HL-60 (cell line): ENCODE measurements around the gene ANKS1B.
"Not testable (repeated sequence)": the region's sequence is repeated elsewhere in the genome, so short reads cannot be mapped to it uniquely, and the experiment has no call there.

Experiments
- DNase-seq, 2 experiments: peaks; one replicate each; pipeline ENCODE4 v3.0.0-alpha.2; 2010 to 2020; ENCODE audit warnings: low read depth in 1 of 2, low spot score in 1 of 2
- H3K27ac ChIP-seq: fragments of 250-450 bp; sonication (Bioruptor Pico); replicated peaks from 2 replicates; pipeline ENCODE4 v1.5.1; 2020; ENCODE audit warnings: mild to moderate bottlenecking, moderate library complexity
- H3K27me3 ChIP-seq: fragments of 250-450 bp; sonication (Bioruptor Pico); 2 replicates; pipeline ENCODE4 v1.5.1; 2021; ENCODE audit warnings: mild to moderate bottlenecking, moderate library complexity; ENCODE audit not compliant: insufficient read depth, poor library complexity, severe bottlenecking
- H3K4me3 ChIP-seq: replicated peaks from 2 replicates; pipeline ENCODE4 v1.5.1; 2011; ENCODE audit warnings: mild to moderate bottlenecking, control low read depth, low read length; ENCODE audit not compliant: insufficient read depth
- CTCF ChIP-seq: IDR thresholded peaks from one replicate; pipeline ENCODE4 v1.5.1; 2011; ENCODE audit warnings: low read length, control low read depth, inconsistent platforms; ENCODE audit not compliant: insufficient read depth
- GABPA ChIP-seq: IDR thresholded peaks from 2 replicates; pipeline ENCODE4 v1.6.1; 2012; ENCODE audit warnings: low read depth
- POLR2AphosphoS5 ChIP-seq: IDR thresholded peaks from 2 replicates; pipeline ENCODE4 v1.6.1; 2012; ENCODE audit warnings: low read depth
- SPI1 ChIP-seq: IDR thresholded peaks from 2 replicates; pipeline ENCODE4 v1.6.1; 2012; ENCODE audit warnings: low read depth, mild to moderate bottlenecking, borderline replicate concordance
- TF ChIP-seq, protein P1 (sequence below): IDR thresholded peaks from 2 replicates; pipeline ENCODE4 v1.6.1; 2012; ENCODE audit warnings: low read depth; ENCODE audit not compliant: insufficient replicate concordance

The ANKS1B gene

DNA sequence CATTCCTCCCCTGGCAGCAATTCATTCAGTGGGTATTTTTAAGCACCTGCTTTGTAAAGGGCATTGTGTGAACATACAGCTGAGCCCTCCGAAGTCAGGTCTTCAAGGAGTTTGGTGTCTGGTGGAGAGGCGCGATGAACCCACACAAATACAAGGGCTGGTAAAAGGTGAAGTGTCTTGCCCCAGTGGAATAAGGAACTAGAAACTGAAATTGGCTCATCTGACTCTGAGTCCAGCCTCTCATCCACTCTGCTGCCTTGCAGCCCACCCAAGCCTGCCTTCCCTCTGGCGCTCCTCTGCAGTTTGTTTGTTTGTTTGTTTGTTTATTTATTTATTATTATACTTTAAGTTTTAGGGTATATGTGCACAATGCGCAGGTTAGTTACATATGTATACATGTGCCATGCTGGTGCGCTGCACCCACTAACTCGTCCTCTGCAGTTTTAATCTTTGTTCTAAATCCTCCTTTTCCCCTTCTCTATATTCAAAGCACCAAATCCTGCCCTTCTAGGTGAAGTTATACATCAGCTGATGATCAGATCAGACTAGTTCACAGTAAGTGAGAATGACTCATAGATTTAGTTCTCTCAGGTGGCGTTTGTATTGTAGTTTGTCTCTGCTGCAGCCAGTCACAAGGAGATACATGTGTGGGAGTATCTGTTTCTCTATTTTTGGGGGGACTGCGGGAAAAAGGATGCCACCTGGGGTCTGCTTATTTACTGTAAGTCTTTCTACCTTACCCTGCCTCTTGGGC is 945.2 kb downstream of the ANKS1B start:
- DNase-seq: no peak
- Histone ChIP-seq H3K27me3 (no peaks in the 10 kb centered on the region), H3K27ac (no peak overlapping the region), H3K4me3 (no peak overlapping the region)
- no peak for TF ChIP-seq GABPA
- no peak for TF ChIP-seq POLR2AphosphoS5
- no peak for TF ChIP-seq CTCF
- TF ChIP-seq SPI1: no peak
- TF ChIP-seq, protein P1, sequence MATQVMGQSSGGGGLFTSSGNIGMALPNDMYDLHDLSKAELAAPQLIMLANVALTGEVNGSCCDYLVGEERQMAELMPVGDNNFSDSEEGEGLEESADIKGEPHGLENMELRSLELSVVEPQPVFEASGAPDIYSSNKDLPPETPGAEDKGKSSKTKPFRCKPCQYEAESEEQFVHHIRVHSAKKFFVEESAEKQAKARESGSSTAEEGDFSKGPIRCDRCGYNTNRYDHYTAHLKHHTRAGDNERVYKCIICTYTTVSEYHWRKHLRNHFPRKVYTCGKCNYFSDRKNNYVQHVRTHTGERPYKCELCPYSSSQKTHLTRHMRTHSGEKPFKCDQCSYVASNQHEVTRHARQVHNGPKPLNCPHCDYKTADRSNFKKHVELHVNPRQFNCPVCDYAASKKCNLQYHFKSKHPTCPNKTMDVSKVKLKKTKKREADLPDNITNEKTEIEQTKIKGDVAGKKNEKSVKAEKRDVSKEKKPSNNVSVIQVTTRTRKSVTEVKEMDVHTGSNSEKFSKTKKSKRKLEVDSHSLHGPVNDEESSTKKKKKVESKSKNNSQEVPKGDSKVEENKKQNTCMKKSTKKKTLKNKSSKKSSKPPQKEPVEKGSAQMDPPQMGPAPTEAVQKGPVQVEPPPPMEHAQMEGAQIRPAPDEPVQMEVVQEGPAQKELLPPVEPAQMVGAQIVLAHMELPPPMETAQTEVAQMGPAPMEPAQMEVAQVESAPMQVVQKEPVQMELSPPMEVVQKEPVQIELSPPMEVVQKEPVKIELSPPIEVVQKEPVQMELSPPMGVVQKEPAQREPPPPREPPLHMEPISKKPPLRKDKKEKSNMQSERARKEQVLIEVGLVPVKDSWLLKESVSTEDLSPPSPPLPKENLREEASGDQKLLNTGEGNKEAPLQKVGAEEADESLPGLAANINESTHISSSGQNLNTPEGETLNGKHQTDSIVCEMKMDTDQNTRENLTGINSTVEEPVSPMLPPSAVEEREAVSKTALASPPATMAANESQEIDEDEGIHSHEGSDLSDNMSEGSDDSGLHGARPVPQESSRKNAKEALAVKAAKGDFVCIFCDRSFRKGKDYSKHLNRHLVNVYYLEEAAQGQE: no peak

DNA sequence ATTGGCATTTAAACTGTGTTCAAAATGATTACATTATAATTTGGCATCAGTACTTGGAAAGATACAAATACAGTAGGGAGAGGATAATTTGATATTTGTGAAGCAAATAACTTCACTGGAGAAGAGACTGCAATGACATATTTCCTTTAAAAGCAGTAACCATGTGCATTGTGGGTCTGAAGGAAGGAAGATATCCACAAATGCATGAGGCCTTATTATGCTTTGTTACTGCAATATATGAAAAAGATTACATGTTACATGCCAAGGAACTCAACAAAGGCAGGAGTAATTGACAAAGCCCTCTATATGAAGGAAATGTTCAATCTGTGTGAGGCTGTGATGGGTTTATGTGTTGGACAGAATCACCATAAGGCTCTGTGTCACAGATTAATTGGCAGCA is 948.2 kb downstream of the ANKS1B start:
- TF ChIP-seq CTCF: no peak
- no peak for TF ChIP-seq POLR2AphosphoS5
- no peak for TF ChIP-seq GABPA
- no peak for TF ChIP-seq SPI1
- TF ChIP-seq, protein P1: no peak
- H3K27ac ChIP-seq: no peak overlapping the region
- no peak overlapping the region for H3K4me3 ChIP-seq
- no peak for DNase-seq
- no peaks in the 10 kb centered on the region for H3K27me3 ChIP-seq

DNA sequence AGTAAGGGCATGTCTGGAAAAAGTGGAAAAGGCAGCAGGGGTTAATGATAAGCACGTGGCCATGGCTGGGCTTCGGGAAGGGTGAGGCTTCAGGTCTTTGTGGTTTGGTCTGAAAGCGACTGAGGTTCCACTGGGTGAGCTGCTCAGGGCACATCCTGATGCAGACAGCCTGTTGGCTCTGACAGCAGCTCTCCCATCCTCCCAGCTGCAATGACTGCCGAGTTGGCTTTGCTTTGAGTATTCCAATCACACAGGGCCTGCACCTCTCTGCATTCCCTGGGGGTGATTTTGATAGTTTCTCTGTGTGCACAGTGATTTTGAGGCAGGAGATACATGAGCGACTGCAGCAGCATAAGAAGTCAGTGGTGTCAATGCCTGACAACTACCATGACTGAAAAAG is 948.9 kb downstream of the ANKS1B start:
- TF ChIP-seq SPI1 (no peak), GABPA (no peak), POLR2AphosphoS5 (no peak), CTCF (no peak)
- TF ChIP-seq, protein P1: no peak
- Histone ChIP-seq H3K4me3 (no peak overlapping the region), H3K27ac (no peak overlapping the region), H3K27me3 (no peaks in the 10 kb centered on the region)
- no peak for DNase-seq

DNA sequence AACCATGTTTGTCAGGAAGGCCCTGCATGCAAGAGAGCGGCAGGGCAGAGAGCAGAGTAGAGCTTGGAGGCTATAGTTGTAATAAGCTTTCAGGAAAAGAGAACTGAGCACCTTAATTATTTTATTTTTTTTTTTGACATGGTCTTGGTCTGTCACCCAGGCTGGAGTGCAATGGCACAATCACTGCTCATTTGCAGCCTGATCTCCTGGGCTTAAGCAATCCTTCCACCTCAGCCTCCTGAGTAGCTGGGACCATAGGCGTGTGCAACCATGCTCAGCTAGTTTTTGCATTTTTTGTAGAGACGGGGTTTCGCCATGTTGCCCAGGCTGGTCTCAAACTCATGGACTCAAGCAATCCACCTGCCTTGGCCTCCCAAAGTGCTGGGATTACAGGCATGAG is 950.5 kb downstream of the ANKS1B start:
- not testable (repeated sequence) for H3K4me3 ChIP-seq, DNase-seq, H3K27me3 ChIP-seq, H3K27ac ChIP-seq
